Activated CD4-positive, alpha-beta T cell treated with anti-CD3 and anti-CD28 coated beads, Interleukin-2, amount 50 U/mL, for 1 hour (primary cell): ENCODE measurements around the gene NUP58.
A peak's percentile ranks its signal among the peaks of the same experiment; 100 is the strongest.

Source experiments
- DNase-seq: peaks from one replicate; pipeline ENCODE4 v3.0.0-alpha.2; 2020

NUP58 gene

GRCh38 chr13:25301347-25302113 is at the start of gene NUP58:
Gene NUP58 (plus strand): TSS chr13:25301625. CDS start chr13:25301774, 149 bp downstream.
- peak; percentile 91 for DNase-seq

GRCh38 chr13:25252225-25252624 is 49.2 kb upstream of the NUP58 start:
- DNase-seq = no peak

- no peak for DNase-seq
These were observed 48.7 kb upstream of the NUP58 start for GRCh38 chr13:25252752-25253151.

GRCh38 chr13:25253702-25254101 is 47.7 kb upstream of the NUP58 start:
- no peak for DNase-seq

GRCh38 chr13:25262261-25262660 is 39.2 kb upstream of the NUP58 start:
- no peak for DNase-seq

- DNase-seq = no peak
These were observed 34.7 kb upstream of the NUP58 start for GRCh38 chr13:25266706-25267105.

GRCh38 chr13:25267715-25268114 is 33.7 kb upstream of the NUP58 start:
- no peak for DNase-seq

GRCh38 chr13:25268561-25268960 is 32.9 kb upstream of the NUP58 start:
- no peak for DNase-seq

GRCh38 chr13:25276748-25277147 is 24.7 kb upstream of the NUP58 start:
- no peak for DNase-seq

- DNase-seq = no peak
These were observed 21.0 kb upstream of the NUP58 start for GRCh38 chr13:25280396-25280795.

GRCh38 chr13:25281193-25281934 is 20.1 kb upstream of the NUP58 start:
- no peak for DNase-seq

GRCh38 chr13:25281935-25282332 is 19.5 kb upstream of the NUP58 start:
- DNase-seq = no peak

- peak; percentile 27 for DNase-seq
These were observed 15.0 kb upstream of the NUP58 start for GRCh38 chr13:25286308-25286968.

GRCh38 chr13:25286969-25287961 is 14.2 kb upstream of the NUP58 start, which contains the start of gene MTMR6:
Gene MTMR6 (minus strand): TSS chr13:25287488. CDS start chr13:25287247, 241 bp downstream.
- DNase-seq = peak; percentile 95

GRCh38 chr13:25288966-25289365 is 12.5 kb upstream of the NUP58 start:
- DNase-seq = no peak

- no peak for DNase-seq
These were observed 9.7 kb upstream of the NUP58 start for GRCh38 chr13:25291691-25292090.

GRCh38 chr13:25292301-25292700 is 9.1 kb upstream of the NUP58 start:
- DNase-seq = no peak

GRCh38 chr13:25295228-25295627 is 6.2 kb upstream of the NUP58 start:
- DNase-seq = no peak

GRCh38 chr13:25295701-25296100 is 5.7 kb upstream of the NUP58 start:
- no peak for DNase-seq

- DNase-seq = peak; percentile 14
These were observed 521 bp upstream of the NUP58 start for GRCh38 chr13:25300861-25301346.

GRCh38 chr13:25302121-25302520 is 696 bp downstream of the NUP58 start:
- no peak for DNase-seq
